Measurements from ENCODE around the gene PNP.

The PNP gene

GRCh38 chr14:20490563-20490962 lies 21.4 kb downstream of the PNP start:
- no peak for DNase-seq (ENCODE audit: low read depth)
- H3K4me3 ChIP-seq (ENCODE audit: low read depth, low read length), result peak overlapping the region; percentile 51
- no peak for TF ChIP-seq CTCF (IDR thresholded peaks at IDR 0.05; ENCODE audit: low read depth, low read length, missing control alignments)

GRCh38 chr14:20492486-20492885 lies 23.3 kb downstream of the PNP start:
- no peak for TF ChIP-seq CTCF (IDR thresholded peaks at IDR 0.05; ENCODE audit: low read depth, low read length, missing control alignments)
- H3K4me3 ChIP-seq (ENCODE audit: low read depth, low read length), result no peak overlapping the region
- no peak for DNase-seq (ENCODE audit: low read depth)

GRCh38 chr14:20493634-20494033 lies 24.4 kb downstream of the PNP start:
- no peak for TF ChIP-seq CTCF (IDR thresholded peaks at IDR 0.05; ENCODE audit: low read depth, low read length, missing control alignments)
- H3K4me3 ChIP-seq (ENCODE audit: low read depth, low read length), result no peak overlapping the region
- no peak for DNase-seq (ENCODE audit: low read depth)

DNA sequence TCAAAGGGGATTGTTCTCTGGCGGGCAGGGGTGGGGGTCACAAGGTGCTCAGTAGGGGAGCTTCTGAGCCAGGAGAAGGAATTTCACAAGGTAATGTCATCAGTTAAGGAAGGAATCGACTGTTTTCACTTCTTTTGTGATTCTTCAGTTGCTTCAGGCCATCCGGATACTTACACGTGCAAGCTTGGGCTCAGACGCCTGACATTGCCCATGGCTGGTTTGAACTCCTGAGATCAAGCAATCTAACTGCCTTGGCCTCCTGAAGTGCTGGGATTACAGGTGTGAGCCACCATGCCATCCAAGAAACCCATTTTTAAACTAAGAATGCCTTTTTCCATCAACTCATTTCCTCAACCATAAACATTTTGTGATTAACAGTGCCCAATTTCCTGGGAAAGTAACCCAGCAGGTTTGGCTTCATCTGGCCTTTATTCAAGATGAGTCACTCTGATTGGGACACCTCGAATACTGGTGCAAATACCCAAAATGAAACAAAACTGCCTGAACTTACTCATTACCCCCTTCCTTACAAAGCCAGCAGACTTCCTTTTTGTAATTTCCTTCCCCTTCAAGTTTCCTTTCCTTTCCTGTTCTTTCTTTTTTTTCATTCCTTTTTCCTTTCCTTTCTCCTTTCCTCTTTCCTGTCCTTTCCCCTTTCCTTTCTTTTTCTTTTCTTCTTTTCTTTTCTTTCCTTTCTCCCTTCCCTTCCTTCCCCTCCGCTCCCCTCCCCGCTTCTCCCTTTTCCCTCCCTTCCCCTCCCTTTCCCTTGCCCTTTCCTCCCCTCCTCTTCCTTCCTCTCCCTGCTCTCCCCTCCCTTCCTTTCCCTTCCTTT lies 25.9 kb downstream of the PNP start:
- TF ChIP-seq CTCF (IDR thresholded peaks at IDR 0.05; ENCODE audit: low read depth, low read length, missing control alignments), result no peak
- no peak overlapping the region for H3K4me3 ChIP-seq (ENCODE audit: low read depth, low read length)
- no peak for DNase-seq (ENCODE audit: low read depth)

- DNase-seq (ENCODE audit: low read depth), result no peak
- TF ChIP-seq CTCF (IDR thresholded peaks at IDR 0.05; ENCODE audit: low read depth, low read length, missing control alignments), result no peak
- H3K4me3 ChIP-seq (ENCODE audit: low read depth, low read length), result no peak overlapping the region
These were observed 29.4 kb downstream of the PNP start for GRCh38 chr14:20498622-20499021.

GRCh38 chr14:20499108-20499507 lies 29.9 kb downstream of the PNP start:
- no peak overlapping the region for H3K4me3 ChIP-seq (ENCODE audit: low read depth, low read length)
- TF ChIP-seq CTCF (IDR thresholded peaks at IDR 0.05; ENCODE audit: low read depth, low read length, missing control alignments), result no peak

DNA sequence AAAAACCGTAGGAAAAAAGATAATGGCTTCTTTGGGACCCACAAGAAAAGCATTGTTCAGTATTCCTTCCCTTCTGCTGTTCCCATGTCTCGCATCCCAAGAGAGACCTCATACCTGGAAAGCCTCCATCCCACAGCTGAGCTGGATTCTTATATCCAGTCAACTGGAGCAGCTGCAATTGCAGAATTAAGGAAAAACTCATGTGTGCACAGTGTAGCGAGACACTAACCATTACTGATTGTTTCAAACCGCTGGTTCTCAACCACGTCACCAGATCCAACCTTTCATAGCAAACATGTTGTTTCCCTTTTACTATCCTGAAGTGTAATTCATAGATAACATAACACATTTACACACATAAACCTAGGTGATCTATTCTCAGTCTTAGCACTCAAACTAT lies 30.7 kb downstream of the PNP start:
- no peak for DNase-seq (ENCODE audit: low read depth)
- no peak for TF ChIP-seq CTCF (IDR thresholded peaks at IDR 0.05; ENCODE audit: low read depth, low read length, missing control alignments)
- no peak overlapping the region for H3K4me3 ChIP-seq (ENCODE audit: low read depth, low read length)

More at GRCh38 chr14:20499108-20499507, 29.9 kb downstream of the PNP start:
- no peak for DNase-seq (ENCODE audit: low read depth)

Measured in GM12864 (cell line).